NB4 (cell line): ENCODE measurements around the gene SEPTIN12.

Experiments used
- DNase-seq: peaks from one replicate; pipeline ENCODE4 v3.0.0; 2010; ENCODE audit warnings: low read depth
- H3K4me3 ChIP-seq: one replicate; pipeline ENCODE4 v1.5.1; 2011; ENCODE audit warnings: mild to moderate bottlenecking, low read depth, low read length, moderate library complexity
- MYC ChIP-seq: IDR thresholded peaks from 2 replicates; pipeline ENCODE4 v1.6.1; 2011; ENCODE audit warnings: low read depth, low read length
- POLR2A ChIP-seq: IDR thresholded peaks from 2 replicates; pipeline ENCODE4 v1.6.1; 2011; ENCODE audit warnings: mild to moderate bottlenecking; ENCODE audit not compliant: insufficient read length; ENCODE audit errors: extremely low read depth
- TF ChIP-seq, protein P1 (sequence below): IDR thresholded peaks from one replicate; pipeline ENCODE4 v1.5.1; 2012; ENCODE audit warnings: low read depth, low read length
- TF ChIP-seq, protein P2 (sequence below): IDR thresholded peaks from 2 replicates; pipeline ENCODE4 v1.6.1; 2011; ENCODE audit warnings: low read depth, low read length

SEPTIN12 gene

DNA sequence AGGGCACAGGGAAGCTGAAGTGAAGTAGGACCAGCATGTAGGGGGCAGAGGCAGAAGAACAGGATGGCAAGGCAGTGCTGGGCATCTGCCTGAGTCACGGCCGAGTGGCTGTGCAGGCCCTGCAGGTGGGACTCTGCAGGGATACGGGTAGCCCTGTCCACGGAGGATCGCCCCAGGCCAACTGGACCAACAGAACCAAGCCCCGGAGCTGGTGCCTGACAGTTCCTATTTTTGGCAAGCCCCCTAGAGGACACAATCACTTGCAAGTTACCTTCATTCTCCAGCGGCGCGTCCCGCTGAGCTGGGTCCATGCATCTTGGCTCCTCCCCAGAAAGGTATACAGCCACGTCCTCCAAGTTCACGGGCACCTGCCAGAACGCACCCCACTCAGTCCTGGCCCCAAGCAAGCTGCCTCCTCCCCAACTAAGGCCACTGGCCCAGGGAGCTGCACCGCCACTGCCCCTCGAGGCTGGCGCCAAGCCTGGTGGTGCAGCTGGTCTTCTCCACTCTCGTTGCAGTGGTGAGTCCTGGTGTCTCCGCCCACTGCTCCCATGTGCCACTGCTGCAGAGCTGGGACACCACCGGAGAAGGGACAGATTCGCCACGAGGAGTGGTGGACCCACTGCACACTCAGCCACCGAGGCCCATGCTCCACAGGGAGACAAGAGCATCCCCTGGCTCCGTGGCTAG lies 27.8 kb downstream of the SEPTIN12 start:
- H3K4me3 ChIP-seq: no peak overlapping the region
- no peak for DNase-seq
- no peak for TF ChIP-seq MYC
- TF ChIP-seq, protein P1, sequence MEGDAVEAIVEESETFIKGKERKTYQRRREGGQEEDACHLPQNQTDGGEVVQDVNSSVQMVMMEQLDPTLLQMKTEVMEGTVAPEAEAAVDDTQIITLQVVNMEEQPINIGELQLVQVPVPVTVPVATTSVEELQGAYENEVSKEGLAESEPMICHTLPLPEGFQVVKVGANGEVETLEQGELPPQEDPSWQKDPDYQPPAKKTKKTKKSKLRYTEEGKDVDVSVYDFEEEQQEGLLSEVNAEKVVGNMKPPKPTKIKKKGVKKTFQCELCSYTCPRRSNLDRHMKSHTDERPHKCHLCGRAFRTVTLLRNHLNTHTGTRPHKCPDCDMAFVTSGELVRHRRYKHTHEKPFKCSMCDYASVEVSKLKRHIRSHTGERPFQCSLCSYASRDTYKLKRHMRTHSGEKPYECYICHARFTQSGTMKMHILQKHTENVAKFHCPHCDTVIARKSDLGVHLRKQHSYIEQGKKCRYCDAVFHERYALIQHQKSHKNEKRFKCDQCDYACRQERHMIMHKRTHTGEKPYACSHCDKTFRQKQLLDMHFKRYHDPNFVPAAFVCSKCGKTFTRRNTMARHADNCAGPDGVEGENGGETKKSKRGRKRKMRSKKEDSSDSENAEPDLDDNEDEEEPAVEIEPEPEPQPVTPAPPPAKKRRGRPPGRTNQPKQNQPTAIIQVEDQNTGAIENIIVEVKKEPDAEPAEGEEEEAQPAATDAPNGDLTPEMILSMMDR: no peak
- no peak for TF ChIP-seq POLR2A
- TF ChIP-seq, protein P2, sequence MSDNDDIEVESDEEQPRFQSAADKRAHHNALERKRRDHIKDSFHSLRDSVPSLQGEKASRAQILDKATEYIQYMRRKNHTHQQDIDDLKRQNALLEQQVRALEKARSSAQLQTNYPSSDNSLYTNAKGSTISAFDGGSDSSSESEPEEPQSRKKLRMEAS: no peak

DNA sequence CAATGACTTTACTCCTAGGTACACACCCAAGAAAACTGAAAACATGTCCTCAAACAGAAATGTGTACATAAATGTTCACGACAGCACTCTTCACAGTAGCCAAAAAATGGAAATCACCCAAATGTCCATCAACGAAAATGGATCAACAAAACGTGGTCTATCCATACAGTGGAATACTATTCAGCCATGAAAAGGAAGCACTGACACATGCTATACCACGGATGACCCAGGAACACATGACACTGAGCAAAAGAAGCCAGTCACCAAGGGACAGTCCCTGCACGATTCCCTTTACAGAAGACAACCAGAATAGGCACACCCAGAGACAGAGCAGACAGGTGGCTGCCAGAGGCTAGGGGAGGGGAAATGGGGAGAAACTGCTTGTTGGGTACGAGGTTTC lies 32.5 kb downstream of the SEPTIN12 start:
- no peak overlapping the region for H3K4me3 ChIP-seq
- no peak for DNase-seq
- TF ChIP-seq MYC: no peak
- TF ChIP-seq, protein P2: no peak
- no peak for TF ChIP-seq POLR2A
- TF ChIP-seq, protein P1: no peak

DNA sequence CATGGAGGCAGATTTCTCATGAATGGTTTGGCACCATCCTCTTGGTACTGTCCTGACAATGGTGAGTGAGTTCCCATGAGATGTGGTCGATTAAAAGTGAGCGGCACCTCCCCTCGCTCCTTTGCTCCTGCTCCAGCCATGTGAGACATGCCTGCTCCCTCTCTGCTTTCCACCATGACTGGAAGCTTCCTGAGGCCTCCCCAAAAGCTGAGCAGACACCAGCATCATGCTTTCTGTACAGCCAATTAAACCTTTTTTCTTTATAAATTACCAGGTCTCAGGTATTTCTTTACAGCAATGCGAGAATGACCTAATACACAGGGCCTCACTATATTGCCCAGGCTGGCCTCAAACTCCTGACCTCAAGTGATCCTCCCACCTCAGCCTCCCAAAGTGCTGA lies 33.3 kb downstream of the SEPTIN12 start:
- TF ChIP-seq, protein P1: no peak
- TF ChIP-seq POLR2A: no peak
- TF ChIP-seq, protein P2: no peak
- no peak for TF ChIP-seq MYC

DNA sequence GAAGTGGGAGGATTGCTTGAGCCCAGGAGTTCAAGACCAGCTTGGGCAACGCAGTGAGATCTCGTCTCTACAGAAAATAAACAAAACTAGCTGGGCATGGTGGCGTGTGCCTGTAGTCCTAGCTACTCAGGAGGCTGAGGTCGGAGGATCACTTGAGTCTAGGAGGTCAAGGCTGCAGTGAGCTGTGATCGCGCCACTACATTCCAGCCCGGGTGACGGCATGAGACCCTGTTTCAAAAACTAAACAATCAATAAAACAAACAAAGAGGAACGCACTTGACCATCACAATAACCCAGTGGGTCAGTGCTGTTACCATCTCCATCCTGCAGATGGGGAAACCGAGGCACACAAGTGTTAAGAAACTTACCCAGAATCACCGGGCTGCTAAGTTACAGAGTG lies 34.9 kb downstream of the SEPTIN12 start:
- TF ChIP-seq, protein P1: no peak
- TF ChIP-seq MYC (no peak), POLR2A (no peak)
- TF ChIP-seq, protein P2: no peak
- H3K4me3 ChIP-seq: no peak overlapping the region
- DNase-seq: no peak

More for the DNA sequence above, 33.3 kb downstream of the SEPTIN12 start:
- no peak overlapping the region for H3K4me3 ChIP-seq
- no peak for DNase-seq

DNA sequence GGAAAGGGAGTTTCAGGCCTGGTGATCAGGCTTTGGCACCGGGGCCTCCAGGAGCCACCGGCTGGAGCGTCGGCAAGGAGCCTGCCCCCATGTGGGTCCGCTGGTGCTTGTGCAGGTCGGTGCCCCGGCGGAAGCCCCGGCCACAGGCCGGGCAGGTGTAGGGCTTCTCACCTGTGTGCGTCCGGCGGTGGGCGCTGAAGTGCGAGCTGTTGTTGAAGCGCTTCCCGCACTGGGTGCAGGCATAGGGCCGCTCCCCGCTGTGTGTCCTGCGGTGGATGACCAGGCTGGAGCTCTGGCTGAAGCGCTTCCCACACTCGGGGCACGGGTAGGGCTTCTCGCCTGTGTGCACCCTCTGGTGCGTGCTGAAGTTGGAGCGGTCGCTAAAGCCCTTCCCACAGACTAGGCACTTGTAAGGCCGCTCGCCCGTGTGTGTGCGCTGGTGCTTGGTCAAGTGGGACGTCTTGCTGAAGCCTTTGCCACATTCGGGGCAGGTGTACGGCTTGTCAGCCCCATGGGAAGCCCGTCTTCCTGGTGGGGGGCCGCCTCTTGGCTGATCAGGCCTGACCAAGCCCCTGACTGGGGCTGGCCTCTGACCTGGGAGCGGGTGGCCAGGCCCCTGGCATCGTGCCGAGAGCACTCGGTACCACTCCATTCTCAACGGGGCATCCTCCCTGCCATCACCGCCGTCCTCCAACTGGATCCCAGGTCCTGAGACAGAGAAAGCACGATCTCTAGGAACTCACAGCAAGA lies 35.6 kb downstream of the SEPTIN12 start:
- TF ChIP-seq MYC (no peak), POLR2A (no peak)
- TF ChIP-seq, protein P1: no peak
- TF ChIP-seq, protein P2: no peak
- no peak overlapping the region for H3K4me3 ChIP-seq
- no peak for DNase-seq
